ENCODE measurements around the gene CMA1. TPM values are rescaled to one million over a fixed set of nuclear protein-coding genes. Genes with fewer than 3 reads are reported as not detected.
"Not testable (repeated sequence)": the region's sequence is repeated elsewhere in the genome, so short reads cannot be mapped to it uniquely, and the experiment has no call there.

CMA1 gene
- total RNA-seq, 1 experiment from 2014 or later = not detected

GRCh38 chr14:24506443-24506842, 1.6 kb downstream of the CMA1 start:
- no peaks in the 10 kb centered on the region for H3K4me1 Mint-ChIP-seq (ENCODE audit: low read depth, unreplicated experiment)
- no TSS peak for BruUV-seq (replicated peaks)
- H3K36me3 Mint-ChIP-seq (ENCODE audit: insufficient read depth, unreplicated experiment) = no peaks in the 10 kb centered on the region
- H3K9me3 Mint-ChIP-seq (ENCODE audit: low read depth, unreplicated experiment) = no peaks in the 10 kb centered on the region
- TF ChIP-seq CTCF (IDR thresholded peaks at IDR 0.05; ENCODE audit: unreplicated experiment) = no peak
- peaks cover 69% of the 10 kb centered on the region for H3K27me3 Mint-ChIP-seq (ENCODE audit: unreplicated experiment)
- no peak overlapping the region for H3K4me3 Mint-ChIP-seq (ENCODE audit: low read depth, unreplicated experiment)
- intact Hi-C loops (cut with micrococcal nuclease; ENCODE audit: unreplicated experiment) = no loop called here
- CTCF ChIA-PET = no interaction called here
- H3K27ac Mint-ChIP-seq (ENCODE audit: unreplicated experiment) = no peak overlapping the region
- no peak for DNase-seq

DNA sequence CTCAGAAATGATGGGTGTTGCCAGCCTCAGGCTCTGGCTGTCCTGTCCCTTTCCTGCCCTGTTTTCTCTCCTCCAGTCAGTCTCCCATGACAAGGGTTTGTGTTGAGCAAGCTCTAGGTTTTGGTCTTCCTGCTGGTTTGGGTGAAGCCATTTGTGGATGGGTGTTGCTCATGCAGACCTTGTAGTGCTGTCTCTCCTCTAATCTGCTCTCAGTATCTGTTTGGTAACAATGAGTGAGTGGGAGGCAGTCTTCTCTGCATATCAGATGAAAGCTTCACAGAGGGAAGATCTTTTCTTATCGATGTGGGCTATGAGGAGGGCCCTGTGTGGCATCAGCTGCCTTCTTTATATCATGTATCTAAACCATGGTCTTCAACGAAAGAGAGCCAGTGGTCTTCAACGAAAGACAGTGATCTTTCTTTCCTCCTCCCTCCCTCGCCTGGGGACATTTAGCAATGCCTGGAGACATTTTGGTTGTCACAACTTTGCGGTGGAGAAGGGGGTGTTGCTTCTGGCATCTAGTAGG, 3.6 kb downstream of the CMA1 start:
- CTCF ChIA-PET = no interaction called here
- DNase-seq = no peak
- H3K4me3 Mint-ChIP-seq (ENCODE audit: low read depth, unreplicated experiment) = no peak overlapping the region
- intact Hi-C loops (cut with micrococcal nuclease; ENCODE audit: unreplicated experiment) = no loop called here
- TF ChIP-seq CTCF (IDR thresholded peaks at IDR 0.05; ENCODE audit: unreplicated experiment) = no peak
- H3K9me3 Mint-ChIP-seq (ENCODE audit: low read depth, unreplicated experiment) = no peaks in the 10 kb centered on the region
- no TSS peak for BruUV-seq (replicated peaks)
- H3K36me3 Mint-ChIP-seq (ENCODE audit: insufficient read depth, unreplicated experiment) = no peaks in the 10 kb centered on the region
- peaks cover 67% of the 10 kb centered on the region for H3K27me3 Mint-ChIP-seq (ENCODE audit: unreplicated experiment)
- no peak overlapping the region for H3K27ac Mint-ChIP-seq (ENCODE audit: unreplicated experiment)
- H3K4me1 Mint-ChIP-seq (ENCODE audit: low read depth, unreplicated experiment) = no peaks in the 10 kb centered on the region

DNA sequence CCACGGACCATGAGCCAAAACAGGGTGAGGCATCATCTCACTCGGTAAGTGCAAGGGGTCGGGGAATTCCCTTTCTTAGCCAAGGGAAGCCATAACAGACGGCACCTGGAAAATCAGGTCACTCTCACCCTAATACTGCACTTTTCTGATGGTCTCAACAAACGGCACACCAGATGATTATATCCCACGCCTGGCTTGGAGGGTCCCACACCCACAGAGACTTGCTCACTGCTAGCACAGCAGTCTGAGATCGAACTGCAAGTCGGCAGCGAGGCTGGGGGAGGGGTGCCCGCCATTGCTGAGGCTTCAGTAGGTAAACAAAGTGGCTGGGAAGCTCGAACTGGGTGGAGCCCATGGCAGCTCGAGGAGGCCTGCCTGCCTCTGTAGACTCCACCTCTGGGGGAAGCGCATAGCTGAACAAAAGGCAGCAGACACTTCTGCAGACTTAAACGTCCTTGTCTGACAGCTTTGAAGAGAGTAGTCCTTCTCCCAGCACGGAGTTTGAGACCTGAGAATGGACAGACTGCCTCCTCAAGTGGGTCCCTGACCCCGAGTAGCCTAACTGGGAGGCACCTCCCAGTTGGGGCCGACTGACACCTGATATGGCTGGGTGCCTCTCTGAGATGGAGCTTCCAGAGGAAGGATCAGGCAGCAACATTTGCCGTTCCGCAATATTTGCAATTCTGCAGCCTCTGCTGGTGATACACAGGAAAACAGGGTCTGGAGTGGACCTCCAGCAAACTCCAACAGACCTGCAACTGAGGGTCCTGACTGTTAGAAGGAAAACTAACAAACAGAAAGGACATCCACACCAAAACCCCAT, 16.3 kb downstream of the CMA1 start:
- H3K4me1 Mint-ChIP-seq (ENCODE audit: low read depth, unreplicated experiment); H3K9me3 Mint-ChIP-seq (ENCODE audit: low read depth, unreplicated experiment); DNase-seq; H3K27ac Mint-ChIP-seq (ENCODE audit: unreplicated experiment); H3K36me3 Mint-ChIP-seq (ENCODE audit: insufficient read depth, unreplicated experiment); H3K4me3 Mint-ChIP-seq (ENCODE audit: low read depth, unreplicated experiment); BruUV-seq (replicated peaks); intact Hi-C loops (cut with micrococcal nuclease; ENCODE audit: unreplicated experiment): not testable (repeated sequence)
- H3K27me3 Mint-ChIP-seq (ENCODE audit: unreplicated experiment) = peaks cover 37% of the 10 kb centered on the region
- CTCF ChIA-PET = interaction anchor here (1.2 kb wide), 1 partner anchor 9 kb away, joined by 4 read pairs; no protein-coding TSS in a partner anchor

DNA sequence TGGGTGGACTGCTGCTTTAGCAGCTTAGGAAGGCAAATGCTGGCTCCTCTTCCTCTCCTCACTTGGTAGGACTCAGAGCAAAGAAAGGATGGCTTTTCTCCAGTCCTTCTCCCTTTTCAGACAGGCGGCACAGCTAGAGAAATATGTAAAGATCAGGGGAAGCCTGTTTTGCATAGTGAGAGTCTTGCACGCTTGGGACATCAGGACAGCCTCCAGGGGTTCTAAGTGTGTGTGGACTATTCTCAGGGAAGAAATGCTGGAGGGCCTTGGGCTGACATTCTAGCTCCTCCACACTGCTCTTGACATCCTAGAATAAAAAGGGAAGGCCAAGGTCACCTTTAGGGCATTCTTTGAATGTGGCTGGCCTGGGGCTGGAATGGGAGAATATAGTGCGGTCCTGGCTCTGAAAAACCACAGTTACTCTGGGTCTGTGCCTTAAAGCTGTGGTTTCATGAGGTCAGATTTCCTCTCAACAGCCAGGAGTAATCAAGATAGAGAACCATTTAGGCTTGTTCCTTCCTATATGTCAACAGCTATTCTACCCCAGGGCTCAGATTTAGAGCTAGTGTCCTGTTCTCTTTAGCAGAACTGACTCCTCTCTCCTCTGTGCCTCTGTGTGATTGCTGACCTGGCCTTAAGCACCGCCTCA, 24.3 kb downstream of the CMA1 start:
- BruUV-seq (replicated peaks) = no TSS peak
- TF ChIP-seq CTCF (IDR thresholded peaks at IDR 0.05; ENCODE audit: unreplicated experiment) = no peak
- Mint-ChIP-seq H3K27me3 (ENCODE audit: unreplicated experiment) (no peaks in the 10 kb centered on the region), H3K4me1 (ENCODE audit: low read depth, unreplicated experiment) (no peaks in the 10 kb centered on the region), H3K27ac (ENCODE audit: unreplicated experiment) (no peak overlapping the region), H3K9me3 (ENCODE audit: low read depth, unreplicated experiment) (no peaks in the 10 kb centered on the region), H3K36me3 (ENCODE audit: insufficient read depth, unreplicated experiment) (no peaks in the 10 kb centered on the region), H3K4me3 (ENCODE audit: low read depth, unreplicated experiment) (no peak overlapping the region)
- intact Hi-C loops (cut with micrococcal nuclease; ENCODE audit: unreplicated experiment) = loop anchor here (10.0 kb wide), 1 partner anchor 191 kb away; no protein-coding TSS in a partner anchor
- DNase-seq = no peak
- CTCF ChIA-PET = interaction anchor here (1.1 kb wide), 1 partner anchor 9 kb away, joined by 4 read pairs; no protein-coding TSS in a partner anchor

GRCh38 chr14:24482699-24483303, 25.3 kb downstream of the CMA1 start:
- not testable (repeated sequence) for H3K4me3 Mint-ChIP-seq (ENCODE audit: low read depth, unreplicated experiment); H3K27me3 Mint-ChIP-seq (ENCODE audit: unreplicated experiment); H3K27ac Mint-ChIP-seq (ENCODE audit: unreplicated experiment); BruUV-seq (replicated peaks); H3K36me3 Mint-ChIP-seq (ENCODE audit: insufficient read depth, unreplicated experiment); H3K4me1 Mint-ChIP-seq (ENCODE audit: low read depth, unreplicated experiment); H3K9me3 Mint-ChIP-seq (ENCODE audit: low read depth, unreplicated experiment)
- intact Hi-C loops (cut with micrococcal nuclease; ENCODE audit: unreplicated experiment) = loop anchor here (10.0 kb wide), 1 partner anchor 192 kb away; no protein-coding TSS in a partner anchor
- CTCF ChIA-PET = interaction anchor here (1.1 kb wide), 1 partner anchor 10 kb away, joined by 4 read pairs; no protein-coding TSS in a partner anchor
- DNase-seq = peak; percentile 15
